DOHH2 (cell line): Measurements from ENCODE around the gene SLC7A6OS.

Source experiments
- H3F3A ChIP-seq: fragments of 200-600 bp; sonication (generic), shearing (Covaris generic); 2 replicates; pipeline ENCODE4 v1.6.0; 2016; ENCODE audit warnings: antibody characterized with exemption, mild to moderate bottlenecking; ENCODE audit not compliant: control insufficient read depth, insufficient read depth
- H3K27ac ChIP-seq: fragments of 200-600 bp; sonication (generic); 2 replicates; pipeline ENCODE4 v1.5.1; 2014; ENCODE audit warnings: low read depth, mild to moderate bottlenecking, low read length, moderate library complexity
- H3K27me3 ChIP-seq: fragments of 200-600 bp; sonication (generic); 2 replicates; pipeline ENCODE4 v1.6.1; 2014; ENCODE audit warnings: mild to moderate bottlenecking, low read length, mixed read lengths; ENCODE audit not compliant: control insufficient read depth
- H3K36me3 ChIP-seq: fragments of 200-600 bp; sonication (generic); 2 replicates; pipeline ENCODE4 v1.6.1; 2014; ENCODE audit warnings: mild to moderate bottlenecking, low read length, moderate library complexity, mixed read lengths; ENCODE audit not compliant: control insufficient read depth
- H3K4me1 ChIP-seq: fragments of 200-600 bp; sonication (generic); 2 replicates; pipeline ENCODE4 v1.6.1; 2014; ENCODE audit warnings: mild to moderate bottlenecking, low read length, mixed read lengths; ENCODE audit not compliant: control insufficient read depth
- H3K4me2 ChIP-seq: fragments of 200-600 bp; sonication (generic); 2 replicates; pipeline ENCODE4 v1.6.0; 2014; ENCODE audit warnings: mild to moderate bottlenecking, low read length, moderate library complexity
- H3K4me3 ChIP-seq: fragments of 200-600 bp; sonication (generic); 2 replicates; pipeline ENCODE4 v1.5.1; 2014; ENCODE audit warnings: mild to moderate bottlenecking, low read length, mixed read lengths
- H3K79me2 ChIP-seq: fragments of 200-600 bp; sonication (generic); 2 replicates; pipeline ENCODE4 v1.6.1; 2014; ENCODE audit warnings: mild to moderate bottlenecking, low read length, mixed read lengths; ENCODE audit not compliant: control insufficient read depth
- H3K9me2 ChIP-seq: fragments of 200-600 bp; sonication (generic); replicated peaks from 2 replicates; pipeline ENCODE4 v1.6.1; 2014; ENCODE audit warnings: mild to moderate bottlenecking, low read length, mixed read lengths; ENCODE audit not compliant: control insufficient read depth
- H3K9me3 ChIP-seq: fragments of 200-600 bp; sonication (generic); 2 replicates; pipeline ENCODE4 v1.6.1; 2014; ENCODE audit warnings: antibody characterized with exemption, low read length, mixed read lengths; ENCODE audit not compliant: control insufficient read depth, insufficient read depth
- H4K20me1 ChIP-seq: fragments of 200-600 bp; sonication (generic); 2 replicates; pipeline ENCODE4 v1.6.0; 2014; ENCODE audit warnings: low read depth, mild to moderate bottlenecking, antibody characterized with exemption, low read length, moderate library complexity; ENCODE audit not compliant: control insufficient read depth, insufficient read depth
- EZH2phosphoT487 ChIP-seq: fragments of 200-600 bp; sonication (generic); IDR thresholded peaks from 2 replicates; pipeline ENCODE4 v1.6.1; 2017; ENCODE audit warnings: borderline replicate concordance, mild to moderate bottlenecking, antibody characterized with exemption, low read length, moderate library complexity, mixed read lengths
- TF ChIP-seq, protein P1 (sequence below): fragments of 200-600 bp; sonication (generic); IDR thresholded peaks from one replicate; pipeline ENCODE4 v1.5.1; 2014; ENCODE audit warnings: antibody characterized with exemption, mild to moderate bottlenecking, low read depth, low read length; ENCODE audit not compliant: poor library complexity, severe bottlenecking

SLC7A6OS gene

DNA sequence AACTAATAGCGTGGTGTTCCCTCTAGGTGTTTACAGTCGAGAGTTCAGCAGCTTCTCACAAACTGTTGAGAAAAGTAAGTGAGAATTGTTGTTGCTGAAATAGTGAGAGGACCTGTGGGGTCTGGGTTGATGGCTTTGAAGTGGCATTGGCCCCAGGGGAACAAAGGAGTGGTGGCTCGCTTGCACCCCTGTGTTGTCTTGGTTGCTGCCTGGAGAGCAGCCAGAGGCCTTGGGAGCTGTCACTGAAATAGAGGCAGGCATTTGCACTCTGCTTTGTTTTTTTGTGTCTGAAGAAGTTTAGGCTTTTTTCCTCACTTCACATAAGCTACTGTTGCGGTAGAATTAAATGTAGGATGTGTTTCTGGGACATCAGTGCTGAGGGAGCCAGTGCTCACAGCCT lies 36.9 kb upstream of the SLC7A6OS start:
- Histone ChIP-seq H3K27me3 (no peaks in the 10 kb centered on the region), H3K4me3 (no peak overlapping the region), H3K79me2 (no peaks in the 10 kb centered on the region), H3F3A (no peaks in the 10 kb centered on the region), H3K27ac (no peak overlapping the region), H3K4me1 (no peaks in the 10 kb centered on the region), H3K4me2 (no peak overlapping the region), H3K36me3 (peaks cover 72% of the 10 kb centered on the region), H3K9me2 (no peaks in the 10 kb centered on the region), H4K20me1 (no peaks in the 10 kb centered on the region), H3K9me3 (no peaks in the 10 kb centered on the region)
- no peak for TF ChIP-seq EZH2phosphoT487
- TF ChIP-seq, protein P1, sequence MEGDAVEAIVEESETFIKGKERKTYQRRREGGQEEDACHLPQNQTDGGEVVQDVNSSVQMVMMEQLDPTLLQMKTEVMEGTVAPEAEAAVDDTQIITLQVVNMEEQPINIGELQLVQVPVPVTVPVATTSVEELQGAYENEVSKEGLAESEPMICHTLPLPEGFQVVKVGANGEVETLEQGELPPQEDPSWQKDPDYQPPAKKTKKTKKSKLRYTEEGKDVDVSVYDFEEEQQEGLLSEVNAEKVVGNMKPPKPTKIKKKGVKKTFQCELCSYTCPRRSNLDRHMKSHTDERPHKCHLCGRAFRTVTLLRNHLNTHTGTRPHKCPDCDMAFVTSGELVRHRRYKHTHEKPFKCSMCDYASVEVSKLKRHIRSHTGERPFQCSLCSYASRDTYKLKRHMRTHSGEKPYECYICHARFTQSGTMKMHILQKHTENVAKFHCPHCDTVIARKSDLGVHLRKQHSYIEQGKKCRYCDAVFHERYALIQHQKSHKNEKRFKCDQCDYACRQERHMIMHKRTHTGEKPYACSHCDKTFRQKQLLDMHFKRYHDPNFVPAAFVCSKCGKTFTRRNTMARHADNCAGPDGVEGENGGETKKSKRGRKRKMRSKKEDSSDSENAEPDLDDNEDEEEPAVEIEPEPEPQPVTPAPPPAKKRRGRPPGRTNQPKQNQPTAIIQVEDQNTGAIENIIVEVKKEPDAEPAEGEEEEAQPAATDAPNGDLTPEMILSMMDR, result no peak

DNA sequence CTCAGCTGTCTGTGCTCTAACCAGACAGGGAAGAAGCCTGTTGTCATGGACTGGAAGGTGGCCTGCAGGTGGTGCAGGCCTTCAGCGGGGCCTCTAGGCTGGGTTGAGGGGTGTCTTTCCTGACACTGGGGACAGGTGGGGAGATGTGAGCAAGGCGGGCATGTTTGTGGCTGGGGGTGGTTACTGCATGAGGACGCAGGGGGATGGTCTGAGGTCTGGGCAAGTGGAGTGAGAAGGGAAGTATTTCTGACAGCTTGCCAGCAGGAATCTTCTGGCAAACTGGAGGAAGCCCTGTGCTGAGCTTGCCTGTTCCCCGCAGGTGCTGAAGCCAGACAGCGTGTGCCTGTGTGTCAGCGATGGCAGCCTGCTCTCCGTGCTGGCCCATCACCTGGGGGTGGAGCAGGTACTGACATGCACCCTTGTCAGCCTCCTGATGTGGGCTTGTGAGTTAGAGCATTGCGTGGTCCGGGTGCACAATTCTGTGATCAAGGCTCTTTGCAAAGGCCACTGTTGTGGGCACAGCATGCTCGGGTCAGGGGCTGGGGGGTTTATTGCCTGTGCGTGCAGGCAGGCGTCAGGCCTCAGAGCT lies 36.2 kb upstream of the SLC7A6OS start:
- no peaks in the 10 kb centered on the region for H3K9me3 ChIP-seq
- no peaks in the 10 kb centered on the region for H3K79me2 ChIP-seq
- no peaks in the 10 kb centered on the region for H3K27me3 ChIP-seq
- H3K9me2 ChIP-seq, result no peaks in the 10 kb centered on the region
- H3K27ac ChIP-seq, result no peak overlapping the region
- H3K36me3 ChIP-seq, result peaks cover 73% of the 10 kb centered on the region
- no peaks in the 10 kb centered on the region for H4K20me1 ChIP-seq
- H3K4me1 ChIP-seq, result no peaks in the 10 kb centered on the region
- TF ChIP-seq, protein P1, result no peak
- H3F3A ChIP-seq, result no peaks in the 10 kb centered on the region
- no peak overlapping the region for H3K4me3 ChIP-seq
- H3K4me2 ChIP-seq, result no peak overlapping the region

DNA sequence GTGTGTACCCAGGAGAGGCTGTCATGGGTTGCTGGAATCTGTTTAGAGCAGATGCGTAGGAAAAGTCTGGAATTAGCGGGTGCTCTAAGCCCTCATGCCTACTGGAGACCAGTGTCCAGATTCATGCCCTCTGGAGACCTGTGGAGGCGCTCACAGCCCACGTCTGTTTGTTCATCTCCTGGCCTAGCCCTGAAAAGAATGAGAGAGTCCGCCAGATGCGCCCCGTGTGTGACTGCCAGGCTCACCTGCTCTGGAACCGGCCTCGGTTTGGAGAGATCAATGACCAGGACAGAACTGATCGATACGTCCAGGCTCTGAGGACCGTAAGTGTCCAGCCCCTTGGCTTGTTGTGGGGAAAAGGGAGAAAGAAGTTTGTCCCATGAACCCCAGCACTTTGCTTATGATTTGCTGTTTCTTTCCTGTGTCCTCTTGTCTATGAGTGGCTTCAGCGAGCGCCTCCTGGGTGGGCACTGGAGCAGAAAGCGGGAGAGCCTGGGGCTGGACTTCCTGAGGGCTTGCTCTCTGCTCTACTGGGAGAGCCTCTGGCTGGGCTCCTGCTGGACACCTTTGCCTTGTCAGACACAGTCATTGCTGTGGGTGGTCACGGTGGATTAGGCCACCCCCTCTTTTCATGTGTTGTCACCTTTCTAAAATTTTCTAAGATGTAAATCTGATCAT lies 35.4 kb upstream of the SLC7A6OS start:
- Histone ChIP-seq H3F3A (no peaks in the 10 kb centered on the region), H3K4me1 (no peaks in the 10 kb centered on the region), H3K27ac (no peak overlapping the region), H3K4me3 (no peak overlapping the region), H3K36me3 (peaks cover 77% of the 10 kb centered on the region), H3K27me3 (no peaks in the 10 kb centered on the region), H3K9me2 (no peaks in the 10 kb centered on the region), H3K4me2 (no peak overlapping the region), H3K9me3 (no peaks in the 10 kb centered on the region), H3K79me2 (no peaks in the 10 kb centered on the region), H4K20me1 (no peaks in the 10 kb centered on the region)
- TF ChIP-seq EZH2phosphoT487, result no peak
- TF ChIP-seq, protein P1, result no peak
